Transverse colon (tissue), 4 donors: ENCODE measurements around the gene MTHFS.
"Not testable (repeated sequence)": the region's sequence is repeated elsewhere in the genome, so short reads cannot be mapped to it uniquely, and the experiment has no call there.

Experiments used
- POLR2AphosphoS5 ChIP-seq, 3 donors: sonication (generic); formaldehyde crosslinking; IDR thresholded peaks; one replicate each; pipeline ENCODE4 v1.6.1; 2016; ENCODE audit warnings: antibody characterized with exemption in 3 of 3
- TF ChIP-seq, protein P1 (sequence below), 5 experiments: fragments of 200-600 bp in 3 of 5; fragments of 450-650 bp in 2 of 5; sonication (generic) in 3 of 5; IDR thresholded peaks; 1 replicate in 2 of 5; 2 replicates in 3 of 5; pipeline ENCODE4 v1.5.1; 2016 to 2017; ENCODE audit warnings: antibody characterized with exemption in 5 of 5, inconsistent platforms in 3 of 5, mild to moderate bottlenecking in 2 of 5, moderate library complexity in 1 of 5

DNA sequence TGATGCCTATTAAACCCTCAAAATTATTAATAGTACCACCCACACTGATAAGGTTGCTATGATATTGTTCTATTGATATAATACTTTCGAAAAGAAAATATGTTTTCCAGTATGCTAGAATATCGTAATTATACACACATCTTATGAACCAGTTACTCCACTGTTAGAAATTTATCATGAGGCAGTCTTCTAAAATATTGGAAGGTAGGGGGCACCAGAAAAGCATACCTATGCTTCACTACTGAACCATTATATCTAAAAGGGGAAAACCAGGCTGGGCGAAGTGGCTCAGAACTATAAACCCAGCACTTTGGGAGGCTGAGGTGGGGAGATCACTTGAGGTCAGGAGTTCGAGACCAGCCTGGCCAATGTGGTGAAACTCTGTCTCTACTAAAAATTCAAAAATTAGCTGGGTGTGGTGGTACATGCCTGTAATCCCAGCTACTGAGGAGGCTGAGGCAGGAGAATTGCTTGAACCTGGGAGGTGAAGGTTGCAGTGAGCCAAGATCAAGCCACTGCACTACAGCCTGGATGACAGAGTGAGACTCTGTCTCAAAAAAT lies 4.1 kb upstream of the MTHFS start:
- TF ChIP-seq, protein P1, sequence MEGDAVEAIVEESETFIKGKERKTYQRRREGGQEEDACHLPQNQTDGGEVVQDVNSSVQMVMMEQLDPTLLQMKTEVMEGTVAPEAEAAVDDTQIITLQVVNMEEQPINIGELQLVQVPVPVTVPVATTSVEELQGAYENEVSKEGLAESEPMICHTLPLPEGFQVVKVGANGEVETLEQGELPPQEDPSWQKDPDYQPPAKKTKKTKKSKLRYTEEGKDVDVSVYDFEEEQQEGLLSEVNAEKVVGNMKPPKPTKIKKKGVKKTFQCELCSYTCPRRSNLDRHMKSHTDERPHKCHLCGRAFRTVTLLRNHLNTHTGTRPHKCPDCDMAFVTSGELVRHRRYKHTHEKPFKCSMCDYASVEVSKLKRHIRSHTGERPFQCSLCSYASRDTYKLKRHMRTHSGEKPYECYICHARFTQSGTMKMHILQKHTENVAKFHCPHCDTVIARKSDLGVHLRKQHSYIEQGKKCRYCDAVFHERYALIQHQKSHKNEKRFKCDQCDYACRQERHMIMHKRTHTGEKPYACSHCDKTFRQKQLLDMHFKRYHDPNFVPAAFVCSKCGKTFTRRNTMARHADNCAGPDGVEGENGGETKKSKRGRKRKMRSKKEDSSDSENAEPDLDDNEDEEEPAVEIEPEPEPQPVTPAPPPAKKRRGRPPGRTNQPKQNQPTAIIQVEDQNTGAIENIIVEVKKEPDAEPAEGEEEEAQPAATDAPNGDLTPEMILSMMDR (IDR thresholded peaks at IDR 0.05): not testable (repeated sequence)
- TF ChIP-seq POLR2AphosphoS5 (IDR thresholded peaks at IDR 0.05): not testable (repeated sequence)
